Measurements from ENCODE around the gene DNAH12. TPM values are rescaled to one million over a fixed set of nuclear protein-coding genes. Genes with fewer than 3 reads are reported as not detected.

The DNAH12 gene
- total RNA-seq, 2 experiments from 2014 or later: 0.19 TPM; not detected in 1

DNA sequence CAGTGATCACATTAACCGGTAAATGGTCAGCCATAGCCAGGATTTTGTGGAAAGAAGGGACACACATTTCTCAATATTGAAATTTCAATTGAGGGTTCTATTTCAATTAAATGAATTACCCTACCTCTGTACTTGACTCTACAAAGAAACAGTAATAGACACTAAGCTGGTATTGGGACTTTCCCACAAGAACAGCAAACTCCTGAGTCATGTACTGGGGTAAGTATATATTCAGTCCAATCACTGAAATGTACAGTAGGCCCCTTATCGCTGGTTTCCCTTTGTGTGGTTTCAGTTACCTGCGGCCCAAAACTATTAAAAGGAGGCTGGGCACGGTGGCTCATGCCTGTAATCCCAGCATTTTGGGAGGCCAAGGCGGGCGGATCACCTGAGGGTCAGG, 269.3 kb downstream of the DNAH12 start:
- ChIA-PET CTCF (no interaction called here), POLR2A (no interaction called here)
- no peak overlapping the region for H3K27ac Mint-ChIP-seq
- no peaks in the 10 kb centered on the region for H3K4me1 Mint-ChIP-seq (ENCODE audit: low read depth)
- Histone ChIP-seq H3K4me3 (ENCODE audit: low read length) (no peak overlapping the region), H3K27ac (ENCODE audit: low read depth in 1 of 2, low read length in 2 of 2) (no peak overlapping the region), H3K4me1 (ENCODE audit: insufficient read depth, low read length) (no peaks in the 10 kb centered on the region), H3K27me3 (ENCODE audit: control insufficient read depth in 1 of 2, insufficient read depth in 2 of 2, low read length in 2 of 2) (no peaks in the 10 kb centered on the region), H3K9me3 (ENCODE audit: control insufficient read depth in 1 of 2, insufficient read depth in 1 of 2, low read length in 2 of 2) (peaks cover 0 to 5% of the 10 kb centered on the region in 2 experiments), H3K36me3 (ENCODE audit: insufficient read depth, low read length) (peaks cover 18% of the 10 kb centered on the region)
- TF ChIP-seq, protein P1, sequence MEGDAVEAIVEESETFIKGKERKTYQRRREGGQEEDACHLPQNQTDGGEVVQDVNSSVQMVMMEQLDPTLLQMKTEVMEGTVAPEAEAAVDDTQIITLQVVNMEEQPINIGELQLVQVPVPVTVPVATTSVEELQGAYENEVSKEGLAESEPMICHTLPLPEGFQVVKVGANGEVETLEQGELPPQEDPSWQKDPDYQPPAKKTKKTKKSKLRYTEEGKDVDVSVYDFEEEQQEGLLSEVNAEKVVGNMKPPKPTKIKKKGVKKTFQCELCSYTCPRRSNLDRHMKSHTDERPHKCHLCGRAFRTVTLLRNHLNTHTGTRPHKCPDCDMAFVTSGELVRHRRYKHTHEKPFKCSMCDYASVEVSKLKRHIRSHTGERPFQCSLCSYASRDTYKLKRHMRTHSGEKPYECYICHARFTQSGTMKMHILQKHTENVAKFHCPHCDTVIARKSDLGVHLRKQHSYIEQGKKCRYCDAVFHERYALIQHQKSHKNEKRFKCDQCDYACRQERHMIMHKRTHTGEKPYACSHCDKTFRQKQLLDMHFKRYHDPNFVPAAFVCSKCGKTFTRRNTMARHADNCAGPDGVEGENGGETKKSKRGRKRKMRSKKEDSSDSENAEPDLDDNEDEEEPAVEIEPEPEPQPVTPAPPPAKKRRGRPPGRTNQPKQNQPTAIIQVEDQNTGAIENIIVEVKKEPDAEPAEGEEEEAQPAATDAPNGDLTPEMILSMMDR (IDR thresholded peaks at IDR 0.05): no peak
- no peak for DNase-seq
- intact Hi-C loops (cut with DNase I, micrococcal nuclease): no loop called here
- H3K36me3 Mint-ChIP-seq (ENCODE audit: low read depth): peaks cover 43% of the 10 kb centered on the region
- H3K4me3 Mint-ChIP-seq: no peak overlapping the region
- ATAC-seq (ENCODE audit: poor library complexity): no peak
- H3K9me3 Mint-ChIP-seq: no peaks in the 10 kb centered on the region
- H3K27me3 Mint-ChIP-seq: no peaks in the 10 kb centered on the region

DNA sequence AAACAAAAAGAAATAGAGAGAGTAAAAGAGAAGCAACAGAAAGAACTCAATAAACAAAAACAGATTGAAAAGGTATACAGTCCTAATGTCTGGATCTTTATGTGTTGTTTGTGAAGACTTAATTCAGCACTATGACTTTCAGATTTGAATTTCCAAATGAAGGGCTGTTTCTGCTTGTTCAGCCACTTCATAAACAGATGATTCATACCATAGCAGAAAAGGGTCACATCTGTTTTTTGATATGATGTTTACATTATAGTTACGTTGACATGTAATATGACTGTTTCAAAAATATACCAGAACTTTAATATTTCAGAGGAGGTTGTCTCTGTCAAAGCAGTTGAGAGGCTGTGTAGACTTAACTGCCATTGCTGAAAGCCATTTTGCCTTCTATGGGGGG, 275.7 kb downstream of the DNAH12 start:
- H3K27ac Mint-ChIP-seq: no peak overlapping the region
- peaks cover 44% of the 10 kb centered on the region for H3K36me3 ChIP-seq (ENCODE audit: insufficient read depth, low read length)
- H3K4me1 ChIP-seq (ENCODE audit: insufficient read depth, low read length): no peaks in the 10 kb centered on the region
- intact Hi-C loops (cut with DNase I, micrococcal nuclease): no loop called here
- H3K4me3 Mint-ChIP-seq: no peak overlapping the region
- no peaks in the 10 kb centered on the region for H3K9me3 ChIP-seq (ENCODE audit: control insufficient read depth in 1 of 2, insufficient read depth in 1 of 2, low read length in 2 of 2)
- TF ChIP-seq, protein P1 (IDR thresholded peaks at IDR 0.05): no peak
- no peak overlapping the region for H3K4me3 ChIP-seq (ENCODE audit: low read length)
- no peak overlapping the region for H3K27ac ChIP-seq (ENCODE audit: low read depth in 1 of 2, low read length in 2 of 2)
- POLR2A ChIA-PET: no interaction called here
- peaks cover 3% of the 10 kb centered on the region for H3K9me3 Mint-ChIP-seq
- CTCF ChIA-PET: no interaction called here
- no peaks in the 10 kb centered on the region for H3K4me1 Mint-ChIP-seq (ENCODE audit: low read depth)
- peaks cover 94% of the 10 kb centered on the region for H3K36me3 Mint-ChIP-seq (ENCODE audit: low read depth)
- DNase-seq (no peak), ATAC-seq (ENCODE audit: poor library complexity) (no peak)
- H3K27me3 Mint-ChIP-seq: no peaks in the 10 kb centered on the region
- H3K27me3 ChIP-seq (ENCODE audit: control insufficient read depth in 1 of 2, insufficient read depth in 2 of 2, low read length in 2 of 2): no peaks in the 10 kb centered on the region

DNA sequence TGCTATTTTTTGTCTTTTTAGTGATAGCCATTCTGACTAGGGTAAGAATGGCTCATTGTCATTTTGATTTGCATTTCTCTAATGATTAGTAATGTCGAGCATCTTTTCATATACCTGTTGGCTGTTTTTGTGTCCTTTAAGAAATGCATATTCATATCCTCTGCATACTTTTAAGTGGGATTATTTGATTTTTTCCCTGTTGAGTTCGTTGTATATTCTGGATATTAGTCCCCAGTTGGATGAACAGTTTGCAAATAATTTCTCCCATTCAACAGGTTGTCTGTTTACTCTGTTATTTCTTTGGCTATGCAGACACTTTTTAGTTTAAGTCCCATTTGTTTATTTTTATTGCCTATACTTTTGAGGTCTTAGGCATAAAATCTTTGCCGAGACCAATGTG, 282.2 kb downstream of the DNAH12 start:
- intact Hi-C loops (cut with DNase I, micrococcal nuclease): no loop called here
- H3K4me3 Mint-ChIP-seq: no peak overlapping the region
- no peaks in the 10 kb centered on the region for H3K4me1 Mint-ChIP-seq (ENCODE audit: low read depth)
- peaks cover 57% of the 10 kb centered on the region for H3K36me3 ChIP-seq (ENCODE audit: insufficient read depth, low read length)
- peaks cover 0 to 4% of the 10 kb centered on the region in 2 experiments for H3K9me3 ChIP-seq (ENCODE audit: control insufficient read depth in 1 of 2, insufficient read depth in 1 of 2, low read length in 2 of 2)
- peaks cover 7% of the 10 kb centered on the region for H3K9me3 Mint-ChIP-seq
- no peak overlapping the region for H3K4me3 ChIP-seq (ENCODE audit: low read length)
- no peaks in the 10 kb centered on the region for H3K27me3 ChIP-seq (ENCODE audit: control insufficient read depth in 1 of 2, insufficient read depth in 2 of 2, low read length in 2 of 2)
- no peaks in the 10 kb centered on the region for H3K27me3 Mint-ChIP-seq
- ATAC-seq (ENCODE audit: poor library complexity) (no peak), DNase-seq (no peak)
- TF ChIP-seq, protein P1 (IDR thresholded peaks at IDR 0.05): no peak
- H3K4me1 ChIP-seq (ENCODE audit: insufficient read depth, low read length): no peaks in the 10 kb centered on the region
- H3K27ac Mint-ChIP-seq: no peak overlapping the region
- ChIA-PET CTCF (no interaction called here), POLR2A (no interaction called here)
- peaks cover 100% of the 10 kb centered on the region for H3K36me3 Mint-ChIP-seq (ENCODE audit: low read depth)
- no peak overlapping the region for H3K27ac ChIP-seq (ENCODE audit: low read depth in 1 of 2, low read length in 2 of 2)
